HG02852 (cell line): Measurements from ENCODE around the gene GPSM1.

Experiments used
- ATAC-seq: cut with Tn5 transposase; IDR thresholded peaks from one replicate; pipeline ENCODE4 v1.9.1; 2021; ENCODE audit warnings: mild to moderate bottlenecking, moderate library complexity; ENCODE audit not compliant: unreplicated experiment

Gene GPSM1, protein sequence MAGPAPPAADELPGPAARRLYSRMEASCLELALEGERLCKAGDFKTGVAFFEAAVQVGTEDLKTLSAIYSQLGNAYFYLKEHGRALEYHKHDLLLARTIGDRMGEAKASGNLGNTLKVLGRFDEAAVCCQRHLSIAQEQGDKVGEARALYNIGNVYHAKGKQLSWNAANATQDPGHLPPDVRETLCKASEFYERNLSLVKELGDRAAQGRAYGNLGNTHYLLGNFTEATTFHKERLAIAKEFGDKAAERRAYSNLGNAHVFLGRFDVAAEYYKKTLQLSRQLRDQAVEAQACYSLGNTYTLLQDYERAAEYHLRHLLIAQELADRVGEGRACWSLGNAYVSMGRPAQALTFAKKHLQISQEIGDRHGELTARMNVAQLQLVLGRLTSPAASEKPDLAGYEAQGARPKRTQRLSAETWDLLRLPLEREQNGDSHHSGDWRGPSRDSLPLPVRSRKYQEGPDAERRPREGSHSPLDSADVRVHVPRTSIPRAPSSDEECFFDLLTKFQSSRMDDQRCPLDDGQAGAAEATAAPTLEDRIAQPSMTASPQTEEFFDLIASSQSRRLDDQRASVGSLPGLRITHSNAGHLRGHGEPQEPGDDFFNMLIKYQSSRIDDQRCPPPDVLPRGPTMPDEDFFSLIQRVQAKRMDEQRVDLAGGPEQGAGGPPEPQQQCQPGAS

GRCh38 chr9:136327304-136327974 lies at the start of gene GPSM1:
Gene GPSM1, plus strand, starts transcription at chr9:136327539. Its CDS starts 157 bp downstream, at chr9:136327696.
- ATAC-seq = no peak

GRCh38 chr9:136277746-136278145 lies 49.6 kb upstream of the GPSM1 start:
- no peak for ATAC-seq

DNA sequence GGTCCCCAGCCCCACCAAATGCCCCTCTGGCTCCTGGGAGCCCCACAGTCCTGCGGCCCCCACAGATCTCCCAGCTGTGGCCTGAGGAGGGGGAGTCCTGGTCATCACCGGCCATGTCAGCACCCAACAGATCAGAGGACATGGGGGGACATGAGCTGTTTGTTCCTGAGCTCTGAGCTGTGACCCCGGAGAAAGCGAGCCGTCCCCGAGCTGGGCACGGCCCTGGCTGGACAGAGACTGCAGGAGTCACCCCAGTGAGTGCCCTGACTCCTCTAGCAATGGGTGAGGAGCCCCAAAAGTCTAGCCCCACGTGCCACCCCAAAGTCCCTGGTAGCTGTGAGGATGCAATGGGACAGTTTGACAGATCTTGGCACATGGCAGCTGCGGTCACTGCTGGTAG lies 49.1 kb upstream of the GPSM1 start:
- ATAC-seq = no peak

- ATAC-seq = no peak
Observed at GRCh38 chr9:136278894-136279293, 48.4 kb upstream of the GPSM1 start.

- no peak for ATAC-seq
Observed at GRCh38 chr9:136279471-136279870, 47.9 kb upstream of the GPSM1 start.

- ATAC-seq = no peak
Observed at GRCh38 chr9:136280535-136281315, 46.6 kb upstream of the GPSM1 start.

GRCh38 chr9:136281421-136282271 lies 45.7 kb upstream of the GPSM1 start:
- no peak for ATAC-seq

DNA sequence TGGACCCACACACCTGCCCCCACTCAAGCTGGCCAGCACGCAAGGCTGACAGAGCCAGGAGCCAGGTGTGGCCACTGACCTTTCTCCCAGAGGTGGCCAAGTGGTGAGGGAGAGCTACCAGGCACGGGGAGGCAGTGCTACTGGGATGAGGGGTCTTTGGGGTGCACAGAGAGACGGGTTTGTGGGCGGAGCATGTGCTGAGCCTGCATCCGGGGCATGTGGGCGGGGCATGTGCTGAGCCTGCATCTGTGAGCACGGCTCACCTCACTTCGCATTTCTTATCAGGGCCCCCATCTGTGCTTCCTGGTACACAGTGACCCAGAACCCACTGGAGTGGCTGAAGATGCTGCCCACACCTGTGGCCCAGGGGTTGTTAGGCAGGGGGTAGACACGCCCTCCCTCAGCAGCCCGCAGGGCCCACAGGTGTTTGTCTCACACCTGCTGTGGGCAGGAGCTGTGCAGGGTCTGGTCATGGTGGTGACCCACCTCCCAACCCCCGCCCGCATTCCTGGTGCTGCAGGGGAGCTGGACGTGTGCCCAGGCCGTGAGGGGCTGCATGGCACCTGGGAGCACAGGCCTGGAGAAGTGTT lies 45.0 kb upstream of the GPSM1 start:
- no peak for ATAC-seq

- ATAC-seq = peak; percentile 54
Observed at GRCh38 chr9:136283291-136284235, 43.8 kb upstream of the GPSM1 start.

DNA sequence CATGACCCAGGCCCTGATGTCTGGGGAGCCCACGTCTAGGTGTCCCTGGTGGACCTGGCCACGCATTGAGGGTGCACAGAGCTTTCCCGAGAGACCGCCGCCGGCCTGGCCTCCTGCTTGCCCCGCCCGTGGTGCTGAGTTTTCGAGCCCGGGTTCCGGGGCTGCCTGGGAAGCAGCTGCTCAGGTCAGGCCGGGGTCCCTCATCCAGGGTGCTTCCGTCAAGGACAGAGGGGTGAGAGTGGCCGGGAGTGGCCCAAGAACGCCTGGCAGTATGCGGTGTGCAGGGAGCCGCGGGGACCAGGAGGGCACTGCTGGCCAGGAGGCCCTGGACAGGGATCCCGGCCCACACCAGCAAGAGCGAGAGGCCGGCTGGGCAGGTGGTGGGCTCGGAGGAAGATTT lies 43.0 kb upstream of the GPSM1 start:
- no peak for ATAC-seq

- ATAC-seq = no peak
Observed at GRCh38 chr9:136284951-136285350, 42.4 kb upstream of the GPSM1 start.

- ATAC-seq = no peak
Observed at GRCh38 chr9:136285501-136286358, 41.6 kb upstream of the GPSM1 start.

DNA sequence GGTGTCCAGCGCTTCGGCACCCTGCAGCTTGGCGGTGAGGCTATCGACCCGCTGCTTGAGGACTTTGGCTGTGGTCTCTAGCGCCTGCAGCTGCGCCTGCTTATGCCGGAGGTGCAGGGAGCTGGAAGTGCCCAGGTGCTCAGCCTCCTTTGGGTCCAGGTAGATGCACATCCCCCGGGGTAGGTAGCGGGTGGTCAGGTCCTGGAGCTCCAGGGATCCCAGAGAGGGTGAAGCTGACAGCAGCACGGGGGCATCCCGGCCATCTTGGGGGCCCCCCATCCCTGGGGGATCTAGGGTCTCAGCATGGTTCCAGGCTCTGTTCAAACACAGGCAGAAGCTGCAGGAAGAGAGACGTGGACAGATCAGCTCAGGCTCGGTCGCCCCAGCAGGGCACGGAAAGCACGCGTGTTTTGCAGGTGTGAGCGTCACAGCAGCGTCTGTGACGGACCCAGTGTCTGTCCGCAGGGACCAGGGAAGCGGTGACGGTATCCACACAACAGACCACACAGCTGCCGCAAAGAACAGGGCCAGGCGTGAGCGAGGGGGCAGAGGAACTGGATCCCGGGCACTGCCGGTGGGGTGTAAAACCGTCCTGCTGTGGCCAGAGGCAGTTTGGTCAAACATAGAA lies 40.9 kb upstream of the GPSM1 start:
- ATAC-seq = no peak

- no peak for ATAC-seq
Observed at GRCh38 chr9:136286987-136287379, 40.4 kb upstream of the GPSM1 start.

- no peak for ATAC-seq
Observed at GRCh38 chr9:136287960-136288753, 39.2 kb upstream of the GPSM1 start.
